GM08714 (cell line): ENCODE results near the gene KIF9.
A peak's percentile ranks its signal among the peaks of the same experiment; 100 is the strongest.
"Not testable (repeated sequence)": the region's sequence is repeated elsewhere in the genome, so short reads cannot be mapped to it uniquely, and the experiment has no call there.

ENCODE experiments used
- H3K4me3 ChIP-seq: fragments of 200-500 bp; sonication (Bioruptor generic); 2 replicates; pipeline ENCODE4 v1.5.1; 2014; ENCODE audit warnings: mild to moderate bottlenecking, low read length, inconsistent platforms
- ZNF274 ChIP-seq: IDR thresholded peaks from 2 replicates; pipeline ENCODE4 v1.6.1; 2012; ENCODE audit warnings: mild to moderate bottlenecking, low read depth, low read length

The KIF9 gene

DNA sequence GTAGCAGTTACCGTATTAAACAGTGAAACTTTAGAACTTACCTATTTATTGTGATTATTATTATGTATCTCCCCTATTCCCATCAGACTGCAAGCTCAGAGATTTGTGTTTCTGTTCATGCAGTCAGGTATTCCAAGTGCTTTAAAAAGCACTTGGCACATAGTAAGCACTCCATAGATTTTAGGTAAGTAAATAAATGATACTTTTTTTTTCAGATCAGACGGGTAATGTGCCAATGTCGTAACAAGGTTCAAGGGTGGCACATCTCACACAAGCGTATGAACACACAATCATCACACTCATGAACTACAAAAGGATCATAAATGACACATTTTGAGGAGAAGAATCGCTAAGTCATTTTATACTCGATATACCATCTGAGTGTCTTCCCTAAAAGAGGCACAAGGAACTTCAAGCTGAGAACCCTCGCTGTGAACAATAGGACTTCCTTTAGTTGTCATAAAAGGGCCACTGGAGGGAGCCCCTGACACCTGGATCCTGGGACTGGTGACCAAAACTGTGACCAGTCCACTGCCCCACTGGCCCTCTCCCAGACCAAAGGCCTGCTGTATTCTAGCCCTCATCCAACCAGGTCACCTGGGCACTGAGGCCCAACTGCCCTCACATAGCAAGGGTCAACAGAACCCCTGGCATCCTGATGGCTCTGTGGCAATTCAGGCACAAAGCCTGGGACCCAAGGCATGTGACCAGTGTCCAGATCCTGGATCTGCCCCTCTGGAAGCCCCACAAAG lies 32.1 kb downstream of the KIF9 start:
- TF ChIP-seq ZNF274: no peak
- H3K4me3 ChIP-seq: no peak overlapping the region

DNA sequence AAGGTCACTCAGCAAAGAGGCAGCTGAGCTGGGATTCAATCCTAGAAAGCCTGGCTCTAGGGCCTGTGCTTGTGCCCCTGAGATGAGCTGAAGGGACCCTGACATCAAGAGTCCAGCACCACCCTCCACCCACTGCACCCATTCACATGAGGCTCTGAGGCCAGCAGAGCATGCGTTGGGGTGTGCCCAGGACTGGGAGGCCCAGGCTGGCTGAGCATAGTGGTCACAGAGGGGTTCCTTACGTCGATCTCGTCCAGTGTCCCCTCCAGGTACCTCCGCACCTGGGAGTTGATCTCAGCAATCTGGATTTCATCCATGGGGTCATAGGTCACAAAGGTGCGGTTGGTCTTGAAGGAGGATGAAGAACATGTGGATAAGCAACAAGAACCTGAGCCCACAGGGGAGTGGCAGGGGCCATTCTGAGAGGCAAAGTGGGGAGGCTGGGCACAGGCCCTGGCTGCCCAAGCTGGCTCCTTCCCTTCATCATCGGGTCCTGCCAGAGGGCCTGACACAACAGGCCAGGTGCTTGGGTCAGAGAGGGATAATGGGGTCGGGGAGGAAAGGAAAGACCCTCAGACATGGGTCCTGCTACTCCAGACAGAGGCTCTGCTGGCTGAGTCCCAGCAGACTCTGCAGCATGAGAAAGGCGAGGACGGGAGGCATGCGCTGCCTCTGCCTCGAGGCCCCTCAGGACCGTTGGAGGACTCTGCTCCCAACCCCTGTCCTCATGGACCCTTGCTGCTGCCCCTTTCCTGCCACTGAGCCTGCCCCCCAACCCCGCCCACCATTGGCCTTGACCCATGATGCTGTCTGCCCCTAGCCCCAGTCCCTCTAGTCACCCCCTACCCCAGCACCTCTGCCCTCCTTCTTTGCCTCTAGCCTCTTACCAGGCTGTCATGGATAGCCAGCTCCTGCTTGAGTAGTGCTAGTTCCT lies 35.2 kb downstream of the KIF9 start:
- no peak for TF ChIP-seq ZNF274
- no peak overlapping the region for H3K4me3 ChIP-seq

DNA sequence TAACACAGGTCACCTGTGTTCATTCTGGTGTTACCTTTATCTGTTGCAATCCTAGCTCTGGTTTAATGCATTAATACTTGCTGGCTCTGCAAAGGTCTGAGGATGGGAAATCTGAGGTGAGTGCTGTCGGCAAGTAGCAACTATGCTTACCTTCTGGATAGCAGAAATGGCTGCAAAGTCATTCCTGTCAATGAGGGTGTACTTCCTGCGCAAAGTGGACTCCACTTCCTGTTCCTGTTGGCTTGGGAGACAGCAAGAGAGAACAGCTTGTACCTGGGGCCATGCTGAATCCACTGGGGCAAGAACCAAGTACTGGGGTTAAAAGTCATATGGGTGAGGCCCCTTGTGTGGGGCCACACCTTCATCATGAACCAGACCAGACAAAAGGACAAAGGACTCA lies 37.3 kb downstream of the KIF9 start:
- TF ChIP-seq ZNF274: no peak
- H3K4me3 ChIP-seq: no peak overlapping the region

DNA sequence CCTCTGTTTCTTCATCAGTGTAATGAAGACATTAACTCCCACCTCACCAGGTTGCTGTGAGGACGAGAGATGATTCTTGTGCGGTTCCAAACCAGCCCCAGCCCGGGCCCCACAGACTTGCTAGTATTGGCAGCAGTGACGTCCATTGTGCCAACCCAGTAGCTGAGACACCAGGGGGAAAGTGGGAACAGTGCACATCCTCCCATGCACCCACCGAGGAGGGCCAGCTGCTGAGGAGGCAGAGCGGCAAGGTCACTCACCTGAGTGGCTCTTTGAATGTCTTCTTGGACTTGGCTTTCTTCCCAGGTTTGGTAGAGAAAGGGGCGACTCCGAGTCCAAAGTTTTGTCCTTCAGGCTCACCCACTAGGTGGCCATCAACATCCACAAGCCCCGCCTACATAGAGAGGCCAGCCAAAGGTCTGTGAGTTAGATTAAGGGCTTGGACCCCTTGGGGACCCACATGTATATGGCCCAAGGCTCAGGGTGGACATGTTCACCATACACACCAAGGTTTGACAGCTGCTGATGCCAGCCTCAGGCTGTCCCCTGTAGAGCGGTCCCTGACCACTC lies 38.0 kb downstream of the KIF9 start:
- no peak overlapping the region for H3K4me3 ChIP-seq
- no peak for TF ChIP-seq ZNF274

DNA sequence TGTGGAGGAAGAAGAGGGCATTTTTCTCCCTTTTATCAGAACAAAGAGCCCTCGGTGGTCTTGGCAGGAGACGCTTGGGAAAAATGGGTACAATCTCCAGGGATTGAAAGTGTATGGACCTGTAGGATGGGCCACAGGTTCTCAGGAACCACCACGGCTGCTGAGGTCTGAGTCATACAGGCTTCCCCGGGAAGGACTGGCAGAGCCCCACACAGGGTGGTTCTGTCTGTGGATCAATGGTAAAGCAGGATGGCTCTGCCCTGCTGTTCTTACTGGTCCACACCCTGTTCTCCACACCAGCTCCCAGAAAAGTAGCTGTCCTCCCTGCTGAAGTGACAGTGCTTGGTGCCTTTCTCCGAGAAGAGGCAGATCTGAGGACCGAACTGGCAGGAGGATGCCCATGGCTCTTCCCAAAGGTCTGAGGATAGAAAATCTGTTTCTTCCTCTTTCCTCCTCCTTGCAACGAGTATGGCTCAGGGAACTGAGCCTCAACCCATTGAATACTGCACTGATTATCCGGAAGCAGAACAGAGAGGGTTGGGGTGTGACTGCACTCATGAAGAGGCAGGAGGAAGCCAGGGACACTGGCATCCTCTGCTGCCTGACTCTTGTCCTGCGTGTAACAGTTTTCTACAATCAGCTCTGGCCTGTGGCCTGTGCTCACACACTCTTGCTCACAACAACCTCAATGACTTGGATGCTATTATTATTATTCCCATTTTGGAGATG lies 39.0 kb downstream of the KIF9 start:
- no peak overlapping the region for H3K4me3 ChIP-seq
- TF ChIP-seq ZNF274: no peak

DNA sequence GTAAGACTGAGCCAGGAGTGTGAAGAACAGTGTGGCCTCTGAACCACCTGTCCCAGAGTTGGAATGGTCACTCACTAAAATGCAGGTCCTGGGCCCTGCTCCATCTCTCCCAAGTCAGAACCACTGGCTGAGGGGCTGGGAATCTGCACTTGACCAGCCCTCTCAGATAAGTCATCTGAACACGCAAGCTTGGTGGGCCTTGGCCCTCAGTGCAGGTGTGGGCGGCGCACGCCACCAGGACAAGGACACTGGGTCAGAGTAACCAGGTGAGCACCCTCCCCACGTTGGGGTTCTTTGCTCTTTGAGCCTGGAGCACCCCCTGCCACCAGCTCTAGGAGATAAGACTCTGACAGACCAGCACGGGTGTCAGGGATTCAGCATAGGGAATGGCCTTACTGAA lies 42.7 kb downstream of the KIF9 start:
- no peak overlapping the region for H3K4me3 ChIP-seq
- TF ChIP-seq ZNF274: no peak

DNA sequence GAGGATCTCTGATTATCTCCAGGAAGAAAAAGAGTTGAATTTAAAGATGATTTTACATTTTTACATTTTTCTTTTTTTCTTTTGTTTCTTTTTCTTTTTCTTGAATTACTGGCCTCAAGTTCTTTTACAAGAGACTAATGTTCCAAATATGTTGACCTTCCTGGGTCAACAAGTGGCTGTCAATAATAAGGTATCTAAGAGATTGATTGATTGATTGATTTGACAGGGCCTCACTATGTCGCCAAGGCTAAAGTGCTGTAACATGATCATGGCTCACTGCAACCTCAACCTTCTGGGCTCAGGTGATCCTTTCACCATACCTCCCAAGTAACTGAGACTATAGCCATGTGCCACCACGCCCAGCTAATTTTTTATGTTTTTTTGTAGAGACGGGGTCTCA lies 44.6 kb downstream of the KIF9 start:
- H3K4me3 ChIP-seq: no peak overlapping the region
- TF ChIP-seq ZNF274: no peak

DNA sequence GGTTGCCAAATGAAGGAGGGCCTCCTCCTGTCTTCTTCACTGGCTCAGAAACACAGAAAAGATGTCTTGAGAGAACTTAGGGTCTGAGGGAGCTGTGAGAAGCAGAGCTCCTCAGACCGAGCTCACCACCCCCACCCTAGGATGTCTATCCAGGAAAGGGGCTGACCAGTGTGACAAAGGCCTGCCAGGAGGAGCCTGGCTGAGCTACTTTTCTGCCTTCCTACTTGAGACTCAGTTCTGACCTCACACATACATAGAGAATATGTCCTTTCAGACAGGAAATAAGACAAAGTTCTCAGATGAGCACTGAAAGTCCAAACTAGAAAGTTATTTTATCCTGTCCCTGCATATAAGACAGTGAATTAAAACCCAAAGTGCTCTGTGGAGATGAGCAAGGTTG lies 54.5 kb downstream of the KIF9 start:
- peak overlapping the region; percentile 16; the same call in 1 of the 2 replicates for H3K4me3 ChIP-seq
- no peak for TF ChIP-seq ZNF274

DNA sequence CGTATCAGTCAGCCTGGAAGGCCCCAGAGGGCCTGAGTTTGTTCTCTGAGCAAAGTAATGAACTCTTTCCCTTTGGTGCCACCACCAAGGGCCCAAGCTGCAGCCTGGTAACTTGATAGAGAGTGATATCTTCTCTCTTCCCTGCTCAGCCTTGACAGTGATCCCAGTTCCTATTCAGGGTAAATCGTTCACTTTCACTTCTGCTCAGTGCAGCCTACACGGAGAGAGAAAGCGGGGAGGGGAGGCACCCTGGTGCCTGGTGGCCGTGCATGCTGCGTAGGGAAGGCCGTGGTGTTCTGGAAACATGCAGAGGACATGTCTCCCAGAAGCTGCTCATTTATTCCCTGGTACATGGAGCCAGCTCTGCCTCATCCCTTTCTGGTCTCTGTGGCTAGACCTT lies 54.9 kb downstream of the KIF9 start:
- H3K4me3 ChIP-seq: peak overlapping the region; percentile 16; the same call in 1 of the 2 replicates

DNA sequence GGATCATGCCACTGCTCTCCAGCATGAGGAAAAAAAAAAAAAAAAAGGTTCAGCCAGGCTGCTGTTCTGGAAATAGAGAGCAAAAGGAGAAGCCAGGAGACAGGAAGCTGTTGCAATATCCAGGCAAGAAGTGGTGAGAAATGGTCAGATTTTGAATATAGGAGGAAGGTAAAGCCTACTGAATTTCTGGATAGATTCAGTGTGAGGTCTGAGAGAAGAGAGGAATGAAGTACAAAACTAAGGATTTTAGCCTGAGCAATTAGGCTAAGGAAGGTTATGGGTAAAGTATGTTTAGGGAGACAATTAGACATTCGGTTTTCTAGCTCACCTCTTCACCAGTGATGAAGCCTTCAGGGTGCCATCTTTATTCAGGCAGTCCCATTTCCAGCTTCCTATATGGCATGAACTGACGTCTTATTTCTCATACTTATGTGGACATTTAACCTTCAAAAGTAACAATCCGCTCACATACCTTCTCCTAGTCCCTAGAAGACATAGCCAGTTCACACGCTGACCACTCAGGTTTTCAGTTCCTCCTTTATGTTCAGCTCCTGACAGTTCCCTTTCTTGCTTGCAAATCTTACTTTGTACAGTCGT lies 57.2 kb downstream of the KIF9 start:
- no peak overlapping the region for H3K4me3 ChIP-seq
- no peak for TF ChIP-seq ZNF274

More for the DNA sequence above, 54.9 kb downstream of the KIF9 start:
- TF ChIP-seq ZNF274: no peak

DNA sequence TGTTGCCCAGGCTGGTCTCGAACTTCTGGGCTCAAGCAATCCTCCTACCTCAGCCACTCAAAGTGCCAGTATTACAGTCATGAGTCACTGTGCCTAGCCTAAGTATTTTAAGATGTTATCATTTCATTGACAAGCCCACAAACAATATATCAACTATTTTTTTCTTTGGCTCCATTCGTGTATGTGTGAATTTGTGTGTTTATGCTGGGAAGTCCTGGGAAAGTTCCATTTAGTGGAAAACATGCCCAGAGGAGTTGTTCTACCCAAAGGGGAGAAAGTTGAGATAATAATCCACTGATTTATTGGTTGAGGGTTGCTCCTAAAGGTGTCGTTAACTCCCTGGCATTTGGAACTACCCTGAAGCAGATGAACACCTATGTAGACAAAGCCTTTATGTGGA lies 58.8 kb downstream of the KIF9 start:
- no peak overlapping the region for H3K4me3 ChIP-seq
- no peak for TF ChIP-seq ZNF274

DNA sequence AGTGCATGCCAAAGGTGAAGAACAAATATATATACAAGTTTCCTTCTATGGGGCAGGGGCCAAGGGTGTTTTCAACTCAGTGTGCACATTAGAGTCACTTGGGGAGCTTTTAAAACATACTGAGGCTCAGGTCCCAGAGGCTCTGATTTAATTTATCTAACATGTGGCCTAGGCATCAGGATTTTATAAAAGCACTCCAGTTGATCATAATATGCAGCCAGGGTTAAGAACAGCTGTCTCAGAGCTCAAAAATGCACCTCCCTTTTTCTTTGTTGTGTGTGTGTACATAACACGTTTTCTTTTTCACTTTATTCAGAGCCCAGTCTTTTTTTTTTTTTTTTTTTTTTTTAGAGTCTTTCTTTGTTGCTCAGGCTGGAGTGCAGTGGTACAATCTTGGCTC lies 60.8 kb downstream of the KIF9 start:
- H3K4me3 ChIP-seq: no peak overlapping the region
- no peak for TF ChIP-seq ZNF274

DNA sequence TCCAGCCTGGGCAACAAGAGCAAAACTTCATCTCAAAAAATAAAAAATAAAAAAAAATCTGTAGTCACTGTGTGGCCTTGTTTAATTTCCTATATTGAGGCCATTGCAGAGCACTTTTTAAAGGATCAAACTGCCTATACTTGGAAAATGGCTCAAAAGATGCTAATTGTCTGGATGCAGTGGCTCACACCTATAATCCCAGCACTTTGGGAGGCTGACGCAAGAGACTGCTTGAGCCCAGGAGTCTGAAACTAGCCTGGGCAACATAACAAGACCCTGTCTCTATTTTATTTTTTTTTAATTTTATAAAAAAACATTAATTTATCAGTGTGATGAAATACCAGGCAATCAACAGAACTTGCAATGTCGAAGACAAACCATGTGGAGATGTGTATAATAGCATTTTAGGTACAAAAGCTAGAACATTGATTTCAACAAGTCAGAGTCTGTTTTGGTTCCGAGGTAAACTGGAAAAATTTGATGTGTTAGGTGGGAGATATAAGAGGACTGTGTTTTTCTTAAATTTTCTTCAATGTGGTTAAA lies 71.7 kb downstream of the KIF9 start:
- no peak for TF ChIP-seq ZNF274
- no peak overlapping the region for H3K4me3 ChIP-seq

DNA sequence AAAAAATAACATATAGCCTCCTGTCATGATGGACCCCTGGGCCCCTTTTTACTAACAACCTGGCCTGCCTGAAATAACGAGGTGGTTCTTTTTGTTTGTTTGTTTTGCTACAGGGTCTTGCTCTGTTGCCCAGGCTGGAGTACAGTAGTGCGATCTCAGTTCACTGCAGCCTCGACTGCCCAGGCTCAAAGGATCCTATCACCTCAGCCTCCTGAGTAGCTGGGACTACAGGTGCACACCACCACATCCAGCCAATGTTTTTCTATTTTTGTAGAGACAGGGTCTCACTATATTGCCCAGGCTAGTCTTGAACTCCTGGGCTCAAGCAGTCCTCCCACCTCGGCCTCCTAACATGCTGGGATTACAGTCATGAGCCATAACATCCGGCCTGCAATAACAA lies 76.6 kb downstream of the KIF9 start:
- not testable (repeated sequence) for H3K4me3 ChIP-seq

DNA sequence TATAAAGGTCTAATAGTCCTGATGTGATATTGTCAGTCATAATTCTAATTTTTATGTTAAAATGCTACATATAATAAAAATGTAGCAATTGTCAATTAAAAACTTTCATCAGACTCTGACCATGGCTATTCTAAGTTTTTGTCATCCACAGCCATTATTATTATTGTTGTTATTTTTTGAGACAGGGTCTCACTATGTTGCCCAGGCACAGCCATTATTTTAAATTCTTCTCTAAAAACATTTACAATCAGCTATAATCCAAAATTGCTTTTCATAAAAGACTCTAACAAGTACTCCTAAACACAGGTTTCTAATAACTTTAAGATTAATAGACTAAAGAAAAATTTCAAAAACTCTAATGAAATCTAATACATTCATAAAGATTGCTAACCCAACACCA lies 77.7 kb downstream of the KIF9 start:
- TF ChIP-seq ZNF274: no peak
- no peak overlapping the region for H3K4me3 ChIP-seq
